GM15510 (cell line): Measurements from ENCODE around the gene WIPF3.

Experiments used
- POLR2A ChIP-seq: IDR thresholded peaks from 3 replicates; pipeline ENCODE4 v1.6.1; 2011; ENCODE audit warnings: borderline replicate concordance; ENCODE audit not compliant: insufficient read length; ENCODE audit errors: extremely low read depth

Gene WIPF3

GRCh38 chr7:29957521-29958310, 151.4 kb downstream of the WIPF3 start:
- no peak for TF ChIP-seq POLR2A

- TF ChIP-seq POLR2A = no peak
These were observed 152.5 kb downstream of the WIPF3 start for GRCh38 chr7:29958667-29959358.

GRCh38 chr7:29962035-29962434, 155.7 kb downstream of the WIPF3 start:
- TF ChIP-seq POLR2A = no peak

GRCh38 chr7:29965030-29965429, 158.7 kb downstream of the WIPF3 start:
- no peak for TF ChIP-seq POLR2A
